Calu3 (cell line): Measurements from ENCODE around the gene GRK5. TPM values are rescaled to one million over a fixed set of nuclear protein-coding genes. Genes with fewer than 3 reads are reported as not detected.

Experiments
- BruUV-seq: library from RNA; stranded (reverse); fragments of 400-500 nt; replicated peaks from 2 replicates; lab custom pipeline; 2021; lab: Mats Ljungman, UMichigan
- CTCF ChIA-PET: fragments of 300-600 bp; sonication (Branson Sonifier 250); formaldehyde crosslinking; loops from one replicate; lab custom pipeline; 2022; ENCODE audit warnings: antibody characterized with exemption; lab: Charles Lee
- DNase-seq: peaks from one replicate; pipeline ENCODE4 v3.0.0; 2022
- H3K27ac Mint-ChIP-seq: one replicate; pipeline ENCODE4 v1.8.0; 2022; ENCODE audit warnings: mixed read lengths; ENCODE audit not compliant: unreplicated experiment
- H3K27me3 Mint-ChIP-seq: one replicate; pipeline ENCODE4 v1.8.0; 2022; ENCODE audit warnings: mixed read lengths; ENCODE audit not compliant: unreplicated experiment
- H3K36me3 Mint-ChIP-seq: one replicate; pipeline ENCODE4 v1.8.0; 2022; ENCODE audit warnings: mild to moderate bottlenecking, moderate library complexity, mixed read lengths; ENCODE audit not compliant: insufficient read depth, unreplicated experiment
- H3K4me1 Mint-ChIP-seq: one replicate; pipeline ENCODE4 v1.8.0; 2022; ENCODE audit warnings: mild to moderate bottlenecking, low read depth, mixed read lengths; ENCODE audit not compliant: unreplicated experiment
- H3K4me3 Mint-ChIP-seq: one replicate; pipeline ENCODE4 v1.8.0; 2022; ENCODE audit warnings: mild to moderate bottlenecking, low read depth, moderate library complexity, mixed read lengths; ENCODE audit not compliant: unreplicated experiment
- H3K9me3 Mint-ChIP-seq: one replicate; pipeline ENCODE4 v1.8.0; 2022; ENCODE audit warnings: low read depth, mixed read lengths; ENCODE audit not compliant: unreplicated experiment
- intact Hi-C: fragments of 100-400 bp; cut with micrococcal nuclease; formaldehyde crosslinking; loops from one replicate; pipeline ENCODE4 v1.10.0; 2022; ENCODE audit not compliant: unreplicated experiment
- total RNA-seq: library from RNA; stranded (reverse); gene quantifications from 2 replicates; pipeline ENCODE4 v1.2.3, GENCODE V29; 2022
- TF ChIP-seq, protein P1 (sequence below): fragments of 200-600 bp; IDR thresholded peaks from one replicate; pipeline ENCODE4 v1.8.0; 2022; ENCODE audit warnings: antibody characterized with exemption; ENCODE audit not compliant: unreplicated experiment

The GRK5 gene
- total RNA-seq, 1 experiment from 2014 or later: 4.4 TPM

DNA sequence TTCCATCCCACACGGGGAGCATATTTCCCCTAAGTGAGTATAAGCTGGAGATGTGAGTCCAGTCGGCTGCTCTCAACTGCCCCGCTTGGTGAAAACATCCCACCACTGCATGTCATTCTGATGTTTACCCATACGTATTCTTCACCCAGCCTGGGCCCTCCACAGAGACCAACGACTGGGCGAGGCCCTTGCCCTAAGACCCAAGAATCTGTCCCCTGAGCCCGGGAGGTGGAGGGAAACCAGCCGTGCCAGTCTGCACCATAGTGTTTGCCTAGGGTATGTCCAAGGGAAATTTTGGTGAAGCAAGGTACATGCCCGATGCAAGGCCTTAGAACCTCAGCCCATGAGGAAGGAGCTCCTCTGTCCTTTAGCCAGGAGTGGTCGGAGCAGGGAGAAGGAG lies 267.2 kb downstream of the GRK5 start:
- Mint-ChIP-seq H3K27ac (no peak overlapping the region), H3K4me1 (no peaks in the 10 kb centered on the region), H3K9me3 (no peaks in the 10 kb centered on the region), H3K36me3 (no peaks in the 10 kb centered on the region), H3K4me3 (no peak overlapping the region), H3K27me3 (peaks cover 55% of the 10 kb centered on the region)
- intact Hi-C loops: no loop called here
- DNase-seq: no peak
- TF ChIP-seq, protein P1, sequence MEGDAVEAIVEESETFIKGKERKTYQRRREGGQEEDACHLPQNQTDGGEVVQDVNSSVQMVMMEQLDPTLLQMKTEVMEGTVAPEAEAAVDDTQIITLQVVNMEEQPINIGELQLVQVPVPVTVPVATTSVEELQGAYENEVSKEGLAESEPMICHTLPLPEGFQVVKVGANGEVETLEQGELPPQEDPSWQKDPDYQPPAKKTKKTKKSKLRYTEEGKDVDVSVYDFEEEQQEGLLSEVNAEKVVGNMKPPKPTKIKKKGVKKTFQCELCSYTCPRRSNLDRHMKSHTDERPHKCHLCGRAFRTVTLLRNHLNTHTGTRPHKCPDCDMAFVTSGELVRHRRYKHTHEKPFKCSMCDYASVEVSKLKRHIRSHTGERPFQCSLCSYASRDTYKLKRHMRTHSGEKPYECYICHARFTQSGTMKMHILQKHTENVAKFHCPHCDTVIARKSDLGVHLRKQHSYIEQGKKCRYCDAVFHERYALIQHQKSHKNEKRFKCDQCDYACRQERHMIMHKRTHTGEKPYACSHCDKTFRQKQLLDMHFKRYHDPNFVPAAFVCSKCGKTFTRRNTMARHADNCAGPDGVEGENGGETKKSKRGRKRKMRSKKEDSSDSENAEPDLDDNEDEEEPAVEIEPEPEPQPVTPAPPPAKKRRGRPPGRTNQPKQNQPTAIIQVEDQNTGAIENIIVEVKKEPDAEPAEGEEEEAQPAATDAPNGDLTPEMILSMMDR: no peak
- CTCF ChIA-PET: no interaction called here
- BruUV-seq: no TSS peak

DNA sequence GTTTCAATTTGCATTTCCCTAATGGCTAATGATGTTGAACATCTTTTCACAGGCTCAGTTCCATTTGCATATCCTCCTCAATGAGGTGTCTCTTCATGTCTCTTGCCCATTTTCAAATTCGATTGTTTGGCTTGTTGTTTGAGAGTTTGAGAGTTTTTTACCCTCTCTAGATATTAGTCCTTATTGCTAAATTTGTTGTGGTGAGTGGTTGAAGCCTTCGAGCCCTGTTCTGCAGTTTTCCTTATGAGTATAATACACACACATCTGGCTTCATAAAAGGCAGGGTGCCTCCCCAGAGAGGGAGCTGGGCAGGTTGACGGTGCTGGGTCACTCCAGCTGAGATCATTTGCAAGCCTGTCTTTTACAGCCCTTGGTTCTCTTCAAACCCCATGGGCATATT lies 270.1 kb downstream of the GRK5 start:
- intact Hi-C loops: no loop called here
- Mint-ChIP-seq H3K36me3 (no peaks in the 10 kb centered on the region), H3K4me3 (no peak overlapping the region), H3K27me3 (peaks cover 67% of the 10 kb centered on the region), H3K4me1 (no peaks in the 10 kb centered on the region), H3K27ac (no peak overlapping the region), H3K9me3 (no peaks in the 10 kb centered on the region)
- BruUV-seq: no TSS peak
- DNase-seq: no peak
- TF ChIP-seq, protein P1: no peak
- CTCF ChIA-PET: no interaction called here

DNA sequence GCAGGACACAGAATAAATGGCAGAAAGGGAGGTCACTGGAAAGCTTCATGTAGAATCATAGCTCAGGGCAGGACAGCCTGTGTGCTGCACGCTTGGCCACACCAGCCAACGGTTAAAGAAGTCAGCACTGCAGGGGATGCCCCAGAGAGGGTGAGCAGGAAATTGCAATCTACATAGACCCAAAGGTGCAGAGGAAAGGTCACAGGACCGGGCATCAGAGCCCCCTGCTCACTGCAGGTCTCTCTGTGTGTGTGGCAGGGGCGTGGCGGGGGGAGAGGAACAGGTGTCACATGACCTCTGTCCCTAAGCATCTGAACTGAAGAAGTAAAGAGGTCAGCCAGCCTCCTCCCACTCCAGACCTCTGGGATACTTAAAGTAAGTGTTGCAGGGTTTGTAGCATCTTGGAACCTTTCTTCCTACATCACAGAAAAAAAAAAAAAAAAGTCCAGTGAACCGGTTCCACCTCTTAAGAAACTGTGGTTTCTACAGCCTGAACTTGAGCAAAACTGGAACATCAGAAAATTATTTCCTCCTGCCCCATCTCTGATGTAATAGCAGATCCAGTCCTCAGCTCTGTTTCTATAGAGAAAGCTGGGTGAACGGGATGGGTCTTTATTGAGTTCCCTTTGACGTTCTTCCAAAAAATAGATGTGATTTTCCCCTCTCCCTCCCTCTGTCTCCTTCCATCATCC lies 270.9 kb downstream of the GRK5 start:
- CTCF ChIA-PET: no interaction called here
- BruUV-seq: no TSS peak
- Mint-ChIP-seq H3K27me3 (peaks cover 67% of the 10 kb centered on the region), H3K4me1 (no peaks in the 10 kb centered on the region), H3K27ac (no peak overlapping the region), H3K9me3 (no peaks in the 10 kb centered on the region), H3K4me3 (no peak overlapping the region), H3K36me3 (no peaks in the 10 kb centered on the region)
- TF ChIP-seq, protein P1: no peak
- no peak for DNase-seq
- intact Hi-C loops: no loop called here

DNA sequence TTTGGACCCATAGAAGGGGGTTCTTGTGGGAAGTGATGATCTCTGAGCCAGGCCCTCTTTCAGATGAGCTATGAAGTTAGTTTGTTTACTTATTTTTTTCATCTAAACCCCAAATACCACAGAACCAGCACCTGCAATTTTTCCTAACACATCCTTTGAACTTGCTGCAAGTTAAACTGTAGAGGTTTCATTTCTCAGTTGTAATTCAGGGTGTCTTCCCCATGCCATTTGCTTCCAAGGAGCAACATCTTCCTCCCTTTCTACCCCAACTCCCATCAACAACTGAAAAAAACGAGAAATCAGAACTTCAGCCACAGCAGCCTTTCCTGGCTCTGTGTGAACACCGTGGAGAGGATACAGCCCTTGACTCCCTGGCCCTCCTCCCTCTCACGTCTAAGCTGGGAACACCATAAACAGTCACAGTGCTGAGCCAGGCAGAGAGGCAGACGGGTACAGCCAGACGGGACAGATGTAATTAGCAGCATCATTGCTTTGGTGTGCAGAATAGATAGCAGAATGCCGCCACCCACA lies 271.5 kb downstream of the GRK5 start:
- DNase-seq: no peak
- H3K27ac Mint-ChIP-seq: no peak overlapping the region
- CTCF ChIA-PET: no interaction called here
- TF ChIP-seq, protein P1: no peak
- intact Hi-C loops: no loop called here
- no peaks in the 10 kb centered on the region for H3K36me3 Mint-ChIP-seq
- no peak overlapping the region for H3K4me3 Mint-ChIP-seq
- H3K9me3 Mint-ChIP-seq: no peaks in the 10 kb centered on the region
- no peaks in the 10 kb centered on the region for H3K4me1 Mint-ChIP-seq
- H3K27me3 Mint-ChIP-seq: peaks cover 67% of the 10 kb centered on the region
- BruUV-seq: no TSS peak
